HCT116 (cell line): Measurements from ENCODE around the gene CDC42BPB. TPM values are rescaled to one million over a fixed set of nuclear protein-coding genes. Genes with fewer than 3 reads are reported as not detected.

Experiments
- ATAC-seq: fragments of 200-7000 bp; cut with Tn5 transposase; 2 replicates; pipeline ENCODE4 v1.9.1; 2020; ENCODE audit warnings: mild to moderate bottlenecking, moderate library complexity
- BruUV-seq: library from RNA; stranded (reverse); fragments of 400-500 nt; replicated peaks from 2 replicates; lab custom pipeline; 2021; lab: Mats Ljungman, UMichigan
- CTCF ChIA-PET: fragments of 300-600 bp; sonication (Branson Sonifier 250); formaldehyde crosslinking; loops from one replicate; lab custom pipeline; 2021; ENCODE audit warnings: antibody characterized with exemption; lab: Charles Lee
- POLR2A ChIA-PET: fragments of 300-600, 350-600 bp; sonication (Branson Sonifier 250); formaldehyde crosslinking; loops from one replicate; lab custom pipeline; 2021; ENCODE audit warnings: antibody characterized with exemption; lab: Charles Lee
- RAD21 ChIA-PET, 2 experiments: fragments of 300-600 bp; sonication (Branson Sonifier 250); formaldehyde crosslinking; loops; one replicate each; lab custom pipeline; 2023; ENCODE audit warnings: low total read pairs in 2 of 2; ENCODE audit not compliant: uncharacterized antibody in 2 of 2, unreplicated experiment in 2 of 2, low non-redundant PET in 1 of 2; lab: Charles Lee
- DNase-seq: peaks from one replicate; pipeline ENCODE4 v3.0.0-alpha.2; 2010; ENCODE audit warnings: low read depth, low spot score
- H2AFZ ChIP-seq: fragments of 200-600 bp; shearing (Covaris generic), sonication (generic); 2 replicates; pipeline ENCODE4 v1.6.1; 2017; ENCODE audit warnings: low read depth, mixed run types, mixed read lengths, antibody characterized with exemption, low read length; ENCODE audit not compliant: poor library complexity, severe bottlenecking
- H3K27ac ChIP-seq: 2 replicates; pipeline ENCODE4 v1.5.1; 2012; ENCODE audit warnings: low read depth, low read length
- H3K27me3 ChIP-seq: fragments of 200-600 bp; sonication (generic); 2 replicates; pipeline ENCODE4 v1.6.1; 2016; ENCODE audit warnings: mixed run types, low read length, mixed read lengths; ENCODE audit not compliant: insufficient read depth
- H3K36me3 ChIP-seq, 2 experiments: fragments of 200-500 bp in 1 of 2; fragments of 200-600 bp in 1 of 2; sonication (Bioruptor generic) in 1 of 2; sonication (generic) in 1 of 2; 2 replicates each; pipeline versions ENCODE4 v1.5.1 to v1.6.1; 2014 to 2016; ENCODE audit warnings: low read length in 2 of 2, inconsistent platforms in 1 of 2, mixed read lengths in 1 of 2, mixed run types in 1 of 2; ENCODE audit not compliant: insufficient read depth in 2 of 2, control insufficient read depth in 1 of 2
- H3K4me1 ChIP-seq, 2 experiments: fragments of 200-600 bp in 1 of 2; sonication (generic) in 1 of 2; 2 replicates each; pipeline versions ENCODE4 v1.5.1 to v1.6.1; 2012 to 2017; ENCODE audit warnings: low read length in 2 of 2, inconsistent platforms in 1 of 2, mild to moderate bottlenecking in 1 of 2, mixed read lengths in 1 of 2, mixed run types in 1 of 2, moderate library complexity in 1 of 2; ENCODE audit not compliant: insufficient read depth in 2 of 2, control insufficient read depth in 1 of 2
- H3K4me2 ChIP-seq: fragments of 200-600 bp; sonication (generic); 2 replicates; pipeline ENCODE4 v1.6.1; 2017; ENCODE audit warnings: mixed run types, low read length, mixed read lengths
- H3K4me3 ChIP-seq, 2 experiments: fragments of 200-600 bp in 1 of 2; sonication (generic) in 1 of 2; replicated peaks in 1 of 2; 2 replicates each; pipeline ENCODE4 v1.5.1; 2011 to 2016; ENCODE audit warnings: low read length in 2 of 2, control low read depth in 1 of 2, low read depth in 1 of 2, mild to moderate bottlenecking in 1 of 2, mixed read lengths in 1 of 2, mixed run types in 1 of 2
- H3K79me2 ChIP-seq: fragments of 200-600 bp; sonication (generic); 2 replicates; pipeline ENCODE4 v1.6.1; 2017; ENCODE audit warnings: mild to moderate bottlenecking, mixed run types, low read length, moderate library complexity, mixed read lengths; ENCODE audit not compliant: insufficient read depth
- H3K9ac ChIP-seq: fragments of 200-600 bp; sonication (generic); 2 replicates; pipeline ENCODE4 v1.6.1; 2016; ENCODE audit warnings: low read length, mixed read lengths
- H3K9me2 ChIP-seq: fragments of 200-600 bp; sonication (generic), shearing (Covaris generic); 2 replicates; pipeline ENCODE4 v1.6.1; 2017; ENCODE audit warnings: mixed run types, mild to moderate bottlenecking, moderate library complexity; ENCODE audit not compliant: insufficient read depth
- H3K9me3 ChIP-seq, 2 experiments: fragments of 200-500 bp in 1 of 2; fragments of 200-600 bp in 1 of 2; sonication (Bioruptor generic) in 1 of 2; sonication (generic) in 1 of 2; 2 replicates each; pipeline ENCODE4 v1.6.1; 2014 to 2017; ENCODE audit warnings: low read length in 2 of 2, mixed read lengths in 2 of 2, inconsistent platforms in 1 of 2, low read depth in 1 of 2, mild to moderate bottlenecking in 1 of 2, mixed run types in 1 of 2, moderate library complexity in 1 of 2; ENCODE audit not compliant: control insufficient read depth in 1 of 2, insufficient read depth in 1 of 2
- H4K20me1 ChIP-seq: fragments of 200-600 bp; sonication (generic), shearing (Covaris generic); 2 replicates; pipeline ENCODE4 v1.6.1; 2017; ENCODE audit warnings: mixed run types, mild to moderate bottlenecking, moderate library complexity; ENCODE audit not compliant: insufficient read depth
- ATF3 ChIP-seq: IDR thresholded peaks from 2 replicates; pipeline ENCODE4 v1.6.1; 2012
- CBX3 ChIP-seq: IDR thresholded peaks from 2 replicates; pipeline ENCODE4 v1.6.1; 2012; ENCODE audit warnings: low read depth
- CEBPB ChIP-seq: IDR thresholded peaks from 2 replicates; pipeline ENCODE4 v1.6.1; 2012; ENCODE audit warnings: low read depth
- CTCF ChIP-seq, 3 experiments: fragments of 200-600 bp in 1 of 3; sonication (generic) in 1 of 3; IDR thresholded peaks in 2 of 3; conservative IDR thresholded peaks in 1 of 3; 2 replicates each; pipeline ENCODE4 v1.5.1; 2012 to 2017; ENCODE audit warnings: low read depth in 2 of 3, low read length in 2 of 3, antibody characterized with exemption in 1 of 3, borderline replicate concordance in 1 of 3, control low read depth in 1 of 3, mild to moderate bottlenecking in 1 of 3, mixed read lengths in 1 of 3, mixed run types in 1 of 3, moderate library complexity in 1 of 3; ENCODE audit not compliant: insufficient read depth in 1 of 3
- ELF1 ChIP-seq: IDR thresholded peaks from 2 replicates; pipeline ENCODE4 v1.6.1; 2012; ENCODE audit warnings: low read depth, borderline replicate concordance
- EZH2 ChIP-seq: fragments of 200-600 bp; sonication (generic); IDR thresholded peaks from 2 replicates; pipeline ENCODE4 v1.6.1; 2017; ENCODE audit warnings: antibody characterized with exemption, mixed run types
- EZH2phosphoT487 ChIP-seq: fragments of 200-600 bp; IDR thresholded peaks from 2 replicates; pipeline ENCODE4 v1.6.1; 2018; ENCODE audit warnings: antibody characterized with exemption, borderline replicate concordance
- FOSL1 ChIP-seq: IDR thresholded peaks from 2 replicates; pipeline ENCODE4 v1.6.1; 2012; ENCODE audit warnings: low read depth
- JUND ChIP-seq: IDR thresholded peaks from 2 replicates; pipeline ENCODE4 v1.6.1; 2012
- MAX ChIP-seq: IDR thresholded peaks from 2 replicates; pipeline ENCODE4 v1.6.1; 2012
- POLR2A ChIP-seq: IDR thresholded peaks from 2 replicates; pipeline ENCODE4 v1.7.0; 2011; ENCODE audit warnings: borderline replicate concordance; ENCODE audit not compliant: insufficient read depth, insufficient read length; ENCODE audit errors: extremely low read depth
- POLR2AphosphoS5 ChIP-seq: IDR thresholded peaks from 2 replicates; pipeline ENCODE4 v1.6.1; 2011; ENCODE audit warnings: mild to moderate bottlenecking, low read depth, low read length, moderate library complexity
- RAD21 ChIP-seq: IDR thresholded peaks from 2 replicates; pipeline ENCODE4 v1.6.1; 2012; ENCODE audit warnings: low read depth, mild to moderate bottlenecking
- REST ChIP-seq: IDR thresholded peaks from 2 replicates; pipeline ENCODE4 v1.6.1; 2012; ENCODE audit warnings: low read depth
- SIN3A ChIP-seq: IDR thresholded peaks from 2 replicates; pipeline ENCODE4 v1.6.1; 2012; ENCODE audit warnings: low read depth
- SP1 ChIP-seq: IDR thresholded peaks from 2 replicates; pipeline ENCODE4 v1.6.1; 2012; ENCODE audit warnings: low read depth
- TCF7L2 ChIP-seq: IDR thresholded peaks from 2 replicates; pipeline ENCODE4 v1.7.0; 2011; ENCODE audit warnings: borderline replicate concordance, inconsistent platforms; ENCODE audit not compliant: insufficient read depth, insufficient read length; ENCODE audit errors: extremely low read depth
- YY1 ChIP-seq: IDR thresholded peaks from 2 replicates; pipeline ENCODE4 v1.6.1; 2011; ENCODE audit warnings: low read length, low read depth, moderate library complexity, mild to moderate bottlenecking; ENCODE audit not compliant: insufficient replicate concordance; ENCODE audit errors: extremely low read depth
- ZBTB33 ChIP-seq: IDR thresholded peaks from 2 replicates; pipeline ENCODE4 v1.6.1; 2011; ENCODE audit warnings: mild to moderate bottlenecking, low read length, moderate library complexity; ENCODE audit not compliant: insufficient replicate concordance; ENCODE audit errors: extremely low read depth
- intact Hi-C: fragments of 100-400 bp; cut with micrococcal nuclease; formaldehyde crosslinking; loops from 2 replicates; pipeline ENCODE4 v1.10.0; 2022
- total RNA-seq: library from RNA; stranded (reverse); gene quantifications from one replicate; pipeline ENCODE4 v1.2.1, GENCODE V29; 2021; ENCODE audit not compliant: unreplicated experiment

CDC42BPB gene
- total RNA-seq, 1 experiment from 2014 or later = 85.6 TPM

GRCh38 chr14:103019236-103019635, 38.1 kb downstream of the CDC42BPB start:
- H3K79me2 ChIP-seq = peaks cover 91% of the 10 kb centered on the region
- H2AFZ ChIP-seq = no peak overlapping the region
- no peaks in the 10 kb centered on the region for H4K20me1 ChIP-seq
- no peaks in the 10 kb centered on the region for H3K27me3 ChIP-seq
- no peak overlapping the region for H3K4me2 ChIP-seq
- RAD21 ChIA-PET = no interaction called here
- POLR2A ChIA-PET = interaction anchor here (0.6 kb wide), 1 partner anchor 37 kb away, joined by 4 read pairs; no protein-coding TSS in a partner anchor
- intact Hi-C loops = no loop called here
- no peaks in the 10 kb centered on the region for H3K36me3 ChIP-seq
- H3K9me3 ChIP-seq = no peaks in the 10 kb centered on the region
- TF ChIP-seq FOSL1 (no peak), TCF7L2 (no peak), SIN3A (no peak), SP1 (no peak), JUND (no peak), ATF3 (no peak), REST (no peak), RAD21 (no peak), POLR2AphosphoS5 (no peak), MAX (no peak), EZH2phosphoT487 (no peak), POLR2A (no peak), CBX3 (no peak), EZH2 (no peak), YY1 (no peak), ZBTB33 (no peak), ELF1 (no peak), CTCF (IDR thresholded peaks at IDR 0.05 in 2 of 3, conservative IDR thresholded peaks at IDR 0.05 in 1 of 3; ENCODE audit: borderline replicate concordance in 1 of 3, insufficient read depth in 1 of 3, low read depth in 2 of 3, low read length in 2 of 3) (no peak), CEBPB (no peak)
- TF ChIP-seq, all 23 proteins: peak for 0
- CTCF ChIA-PET = no interaction called here
- H3K9ac ChIP-seq = no peak overlapping the region
- no peak overlapping the region for H3K27ac ChIP-seq
- no peak for DNase-seq
- peaks cover 13 to 24% of the 10 kb centered on the region in 2 experiments for H3K4me1 ChIP-seq
- no peak overlapping the region for H3K4me3 ChIP-seq
- no peak for ATAC-seq
- no TSS peak for BruUV-seq
- no peaks in the 10 kb centered on the region for H3K9me2 ChIP-seq
